ENCODE measurements around the gene PAK1.

PAK1 gene

DNA sequence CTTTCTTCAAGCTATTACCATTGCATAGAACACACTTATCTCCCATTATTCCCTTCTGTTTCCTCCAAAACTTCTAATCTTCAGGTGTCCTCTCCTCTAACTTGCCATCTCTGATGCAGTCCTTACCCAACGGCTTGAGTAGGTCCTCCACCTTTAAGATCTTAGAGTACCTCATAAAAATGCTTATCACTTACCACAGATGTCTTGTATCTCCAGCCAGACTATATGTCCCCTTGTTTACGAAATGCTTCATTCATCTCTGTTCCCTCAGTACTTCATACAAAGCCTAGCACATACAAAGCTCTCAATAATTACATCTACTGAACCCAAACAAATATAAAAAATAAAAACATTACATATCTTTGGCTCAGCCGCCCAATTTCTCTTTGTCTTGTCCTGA lies 49.2 kb downstream of the PAK1 start:
- Histone ChIP-seq H3K9me2 (ENCODE audit: low read depth, low read length) (no peaks in the 10 kb centered on the region), H3K36me3 (ENCODE audit: insufficient read depth, low read length) (no peaks in the 10 kb centered on the region), H3K79me2 (ENCODE audit: insufficient read depth, low read length) (no peaks in the 10 kb centered on the region), H3K9me3 (ENCODE audit: low read length) (no peaks in the 10 kb centered on the region), H3K4me3 (ENCODE audit: low read depth, low read length, poor library complexity, severe bottlenecking) (no peak overlapping the region), H3K4me1 (ENCODE audit: insufficient read depth, low read length, severe bottlenecking) (no peaks in the 10 kb centered on the region), H2AFZ (ENCODE audit: low read length) (no peak overlapping the region), H4K20me1 (ENCODE audit: insufficient read depth, low read length) (no peaks in the 10 kb centered on the region), H3F3A (ENCODE audit: insufficient read depth, low read length) (no peaks in the 10 kb centered on the region), H3K9ac (ENCODE audit: low read length) (no peak overlapping the region), H3K4me2 (ENCODE audit: low read length) (no peak overlapping the region), H3K27me3 (ENCODE audit: insufficient read depth, low read length) (no peaks in the 10 kb centered on the region), H3K27ac (ENCODE audit: low read depth, low read length, poor library complexity, severe bottlenecking) (no peak overlapping the region)
- TF ChIP-seq, protein P1, sequence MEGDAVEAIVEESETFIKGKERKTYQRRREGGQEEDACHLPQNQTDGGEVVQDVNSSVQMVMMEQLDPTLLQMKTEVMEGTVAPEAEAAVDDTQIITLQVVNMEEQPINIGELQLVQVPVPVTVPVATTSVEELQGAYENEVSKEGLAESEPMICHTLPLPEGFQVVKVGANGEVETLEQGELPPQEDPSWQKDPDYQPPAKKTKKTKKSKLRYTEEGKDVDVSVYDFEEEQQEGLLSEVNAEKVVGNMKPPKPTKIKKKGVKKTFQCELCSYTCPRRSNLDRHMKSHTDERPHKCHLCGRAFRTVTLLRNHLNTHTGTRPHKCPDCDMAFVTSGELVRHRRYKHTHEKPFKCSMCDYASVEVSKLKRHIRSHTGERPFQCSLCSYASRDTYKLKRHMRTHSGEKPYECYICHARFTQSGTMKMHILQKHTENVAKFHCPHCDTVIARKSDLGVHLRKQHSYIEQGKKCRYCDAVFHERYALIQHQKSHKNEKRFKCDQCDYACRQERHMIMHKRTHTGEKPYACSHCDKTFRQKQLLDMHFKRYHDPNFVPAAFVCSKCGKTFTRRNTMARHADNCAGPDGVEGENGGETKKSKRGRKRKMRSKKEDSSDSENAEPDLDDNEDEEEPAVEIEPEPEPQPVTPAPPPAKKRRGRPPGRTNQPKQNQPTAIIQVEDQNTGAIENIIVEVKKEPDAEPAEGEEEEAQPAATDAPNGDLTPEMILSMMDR (IDR thresholded peaks at IDR 0.05; ENCODE audit: low read length), result no peak
- TF ChIP-seq EZH2 (IDR thresholded peaks at IDR 0.05; ENCODE audit: borderline replicate concordance, low read length), result no peak

DNA sequence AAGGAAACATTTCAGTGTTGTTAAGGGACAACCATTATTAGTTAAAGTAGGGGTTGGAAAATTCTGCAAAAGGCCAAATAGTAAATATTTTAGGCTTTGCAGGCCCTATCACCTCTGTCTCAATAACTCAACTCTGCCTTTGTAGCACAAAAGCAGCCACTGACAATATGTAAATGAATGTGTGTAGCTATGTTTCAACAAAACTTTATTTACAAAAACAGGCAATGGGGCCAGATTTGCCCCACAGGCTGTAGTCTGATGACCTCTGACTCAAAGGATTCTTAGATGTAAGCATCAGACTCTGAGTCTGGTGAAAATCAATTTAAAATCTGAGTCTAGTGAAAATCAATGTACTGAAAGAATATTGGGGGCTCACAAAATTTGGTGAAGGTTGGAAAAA lies 50.3 kb downstream of the PAK1 start:
- Histone ChIP-seq H3K79me2 (ENCODE audit: insufficient read depth, low read length) (no peaks in the 10 kb centered on the region), H3K9me2 (ENCODE audit: low read depth, low read length) (no peaks in the 10 kb centered on the region), H2AFZ (ENCODE audit: low read length) (no peak overlapping the region), H3K27me3 (ENCODE audit: insufficient read depth, low read length) (no peaks in the 10 kb centered on the region), H3K4me1 (ENCODE audit: insufficient read depth, low read length, severe bottlenecking) (no peaks in the 10 kb centered on the region), H3K4me3 (ENCODE audit: low read depth, low read length, poor library complexity, severe bottlenecking) (no peak overlapping the region), H3K9ac (ENCODE audit: low read length) (no peak overlapping the region), H3F3A (ENCODE audit: insufficient read depth, low read length) (no peaks in the 10 kb centered on the region), H3K9me3 (ENCODE audit: low read length) (no peaks in the 10 kb centered on the region), H3K36me3 (ENCODE audit: insufficient read depth, low read length) (no peaks in the 10 kb centered on the region), H3K27ac (ENCODE audit: low read depth, low read length, poor library complexity, severe bottlenecking) (no peak overlapping the region), H3K4me2 (ENCODE audit: low read length) (no peak overlapping the region), H4K20me1 (ENCODE audit: insufficient read depth, low read length) (no peaks in the 10 kb centered on the region)
- no peak for TF ChIP-seq EZH2 (IDR thresholded peaks at IDR 0.05; ENCODE audit: borderline replicate concordance, low read length)
- TF ChIP-seq, protein P1 (IDR thresholded peaks at IDR 0.05; ENCODE audit: low read length), result no peak

DNA sequence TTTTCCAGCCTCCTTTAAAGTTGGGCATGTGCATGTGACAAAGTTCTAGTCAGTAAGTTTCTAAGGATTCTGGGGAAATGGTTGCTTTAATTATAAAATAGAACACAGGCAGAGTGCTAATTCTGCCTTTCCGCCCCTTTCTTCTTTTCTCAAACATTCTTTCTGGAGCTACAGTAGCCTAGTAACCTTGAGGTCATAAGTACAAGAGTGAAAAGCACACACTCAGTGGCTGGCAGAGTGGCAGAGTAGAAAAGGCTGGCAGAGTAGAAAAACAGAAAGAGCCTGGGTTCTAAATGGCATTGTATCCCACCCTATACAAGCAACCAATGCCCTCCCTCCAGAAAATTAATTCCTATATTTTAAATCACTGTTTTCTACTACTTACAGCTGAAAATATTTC lies 51.2 kb downstream of the PAK1 start:
- no peak overlapping the region for H3K4me3 ChIP-seq (ENCODE audit: low read depth, low read length, poor library complexity, severe bottlenecking)
- no peak overlapping the region for H3K4me2 ChIP-seq (ENCODE audit: low read length)
- no peaks in the 10 kb centered on the region for H3K9me2 ChIP-seq (ENCODE audit: low read depth, low read length)
- no peak overlapping the region for H3K27ac ChIP-seq (ENCODE audit: low read depth, low read length, poor library complexity, severe bottlenecking)
- H2AFZ ChIP-seq (ENCODE audit: low read length), result no peak overlapping the region
- TF ChIP-seq EZH2 (IDR thresholded peaks at IDR 0.05; ENCODE audit: borderline replicate concordance, low read length), result no peak
- TF ChIP-seq, protein P1 (IDR thresholded peaks at IDR 0.05; ENCODE audit: low read length), result no peak
- H3F3A ChIP-seq (ENCODE audit: insufficient read depth, low read length), result no peaks in the 10 kb centered on the region
- no peak overlapping the region for H3K9ac ChIP-seq (ENCODE audit: low read length)
- no peaks in the 10 kb centered on the region for H3K27me3 ChIP-seq (ENCODE audit: insufficient read depth, low read length)
- no peaks in the 10 kb centered on the region for H3K79me2 ChIP-seq (ENCODE audit: insufficient read depth, low read length)
- H3K36me3 ChIP-seq (ENCODE audit: insufficient read depth, low read length), result no peaks in the 10 kb centered on the region
- no peaks in the 10 kb centered on the region for H3K4me1 ChIP-seq (ENCODE audit: insufficient read depth, low read length, severe bottlenecking)
- H3K9me3 ChIP-seq (ENCODE audit: low read length), result no peaks in the 10 kb centered on the region
- H4K20me1 ChIP-seq (ENCODE audit: insufficient read depth, low read length), result no peaks in the 10 kb centered on the region
